Measurements from ENCODE around the gene KIF26A. TPM values are rescaled to one million over a fixed set of nuclear protein-coding genes. Genes with fewer than 3 reads are reported as not detected.

Gene KIF26A
- polyA plus RNA-seq, 1 donor from 2014 or later = 11.2 TPM

- TF ChIP-seq EZH2 (IDR thresholded peaks at IDR 0.05; ENCODE audit: borderline replicate concordance, insufficient read depth, low read length, poor library complexity, severe bottlenecking) = no peak
- TF ChIP-seq MXI1 (conservative IDR thresholded peaks at IDR 0.05; ENCODE audit: poor library complexity, severe bottlenecking) = no peak
Measured at GRCh38 chr14:104128981-104129380, 9.4 kb upstream of the KIF26A start (continued).

DNA sequence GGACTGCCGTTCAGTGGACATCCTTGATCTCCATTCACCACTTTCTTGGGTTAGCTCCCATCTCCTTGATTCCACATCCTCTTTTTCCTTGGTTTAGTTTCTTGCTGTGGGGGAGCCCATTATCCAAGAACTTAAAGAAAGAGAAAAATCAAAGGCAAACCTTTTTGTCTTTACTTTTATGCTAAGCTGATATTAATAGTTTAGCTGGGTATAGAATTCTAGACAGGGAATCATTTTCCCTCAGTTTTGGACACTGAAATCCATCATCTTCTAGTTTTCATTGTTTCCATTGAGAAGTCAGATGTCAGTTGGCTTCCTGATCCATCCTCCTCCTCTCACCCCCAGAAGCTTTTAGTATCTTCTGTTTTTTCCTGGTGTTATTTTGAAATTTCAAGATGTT is 8.8 kb upstream of the KIF26A start:
- Histone ChIP-seq H4K20me1 (ENCODE audit: insufficient read depth) (no peaks in the 10 kb centered on the region), H3K9me3 (ENCODE audit: low read length) (no peaks in the 10 kb centered on the region), H3K4me2 (ENCODE audit: low read length) (no peak overlapping the region), H3K27me3 (ENCODE audit: insufficient read depth, low read depth, low read length) (no peaks in the 10 kb centered on the region), H3K9me2 (ENCODE audit: insufficient read depth, low read length) (no peaks in the 10 kb centered on the region), H3F3A (ENCODE audit: insufficient read depth, low read length, poor library complexity, severe bottlenecking) (no peaks in the 10 kb centered on the region), H2AFZ (ENCODE audit: low read depth, low read length) (no peak overlapping the region), H3K27ac (ENCODE audit: low read length) (no peak overlapping the region), H3K9ac (ENCODE audit: low read length) (no peak overlapping the region), H3K36me3 (ENCODE audit: insufficient read depth, low read length) (no peaks in the 10 kb centered on the region), H3K79me2 (replicated peaks; ENCODE audit: insufficient read depth, low read length) (no peaks in the 10 kb centered on the region), H3K4me3 (ENCODE audit: low read length) (no peak overlapping the region)
- TF ChIP-seq CTCF (IDR thresholded peaks at IDR 0.05; ENCODE audit: poor library complexity, severe bottlenecking) (no peak), TAF1 (IDR thresholded peaks at IDR 0.05; ENCODE audit: low read depth) (no peak), SMC3 (conservative IDR thresholded peaks at IDR 0.05; ENCODE audit: poor library complexity) (no peak), EZH2 (IDR thresholded peaks at IDR 0.05; ENCODE audit: borderline replicate concordance, insufficient read depth, low read length, poor library complexity, severe bottlenecking) (no peak), RAD21 (conservative IDR thresholded peaks at IDR 0.05) (no peak), POLR2AphosphoS5 (IDR thresholded peaks at IDR 0.05) (no peak), EP300 (conservative IDR thresholded peaks at IDR 0.05; ENCODE audit: poor library complexity, severe bottlenecking) (no peak), MXI1 (conservative IDR thresholded peaks at IDR 0.05; ENCODE audit: poor library complexity, severe bottlenecking) (no peak), REST (IDR thresholded peaks at IDR 0.05; ENCODE audit: borderline replicate concordance) (no peak)

- peaks cover 10% of the 10 kb centered on the region for H3K27me3 ChIP-seq (ENCODE audit: insufficient read depth, low read depth, low read length)
- H3K9me3 ChIP-seq (ENCODE audit: low read length) = no peaks in the 10 kb centered on the region
- no peak overlapping the region for H3K27ac ChIP-seq (ENCODE audit: low read length)
- no peak overlapping the region for H2AFZ ChIP-seq (ENCODE audit: low read depth, low read length)
- H4K20me1 ChIP-seq (ENCODE audit: insufficient read depth) = no peaks in the 10 kb centered on the region
- no peak overlapping the region for H3K9ac ChIP-seq (ENCODE audit: low read length)
- H3F3A ChIP-seq (ENCODE audit: insufficient read depth, low read length, poor library complexity, severe bottlenecking) = no peaks in the 10 kb centered on the region
- no peak overlapping the region for H3K4me3 ChIP-seq (ENCODE audit: low read length)
- H3K79me2 ChIP-seq (replicated peaks; ENCODE audit: insufficient read depth, low read length) = no peaks in the 10 kb centered on the region
- no peak overlapping the region for H3K4me2 ChIP-seq (ENCODE audit: low read length)
- no peaks in the 10 kb centered on the region for H3K36me3 ChIP-seq (ENCODE audit: insufficient read depth, low read length)
- no peaks in the 10 kb centered on the region for H3K9me2 ChIP-seq (ENCODE audit: insufficient read depth, low read length)
- no peak for TF ChIP-seq REST (IDR thresholded peaks at IDR 0.05; ENCODE audit: borderline replicate concordance)
- peak; percentile 53 for TF ChIP-seq SMC3 (conservative IDR thresholded peaks at IDR 0.05; ENCODE audit: poor library complexity)
- TF ChIP-seq CTCF (IDR thresholded peaks at IDR 0.05; ENCODE audit: poor library complexity, severe bottlenecking) = peak; percentile 51
- no peak for TF ChIP-seq TAF1 (IDR thresholded peaks at IDR 0.05; ENCODE audit: low read depth)
- peak; percentile 53 for TF ChIP-seq RAD21 (conservative IDR thresholded peaks at IDR 0.05)
- no peak for TF ChIP-seq POLR2AphosphoS5 (IDR thresholded peaks at IDR 0.05)
- no peak for TF ChIP-seq EP300 (conservative IDR thresholded peaks at IDR 0.05; ENCODE audit: poor library complexity, severe bottlenecking)
- no peak for TF ChIP-seq EZH2 (IDR thresholded peaks at IDR 0.05; ENCODE audit: borderline replicate concordance, insufficient read depth, low read length, poor library complexity, severe bottlenecking)
- no peak for TF ChIP-seq MXI1 (conservative IDR thresholded peaks at IDR 0.05; ENCODE audit: poor library complexity, severe bottlenecking)
Measured at GRCh38 chr14:104130974-104131651, 7.3 kb upstream of the KIF26A start.
